ACC112 (cell line): ENCODE results near the gene TTLL7.
A peak's percentile ranks its signal among the peaks of the same experiment; 100 is the strongest.

ENCODE experiments used
- H2AFZ ChIP-seq: fragments of 200-600 bp; sonication (generic); one replicate; pipeline ENCODE4 v1.6.0; 2017; ENCODE audit warnings: antibody characterized with exemption, low read length; ENCODE audit not compliant: unreplicated experiment
- H3K27ac ChIP-seq: fragments of 200-600 bp; sonication (generic); 2 replicates; pipeline ENCODE4 v1.5.1; 2014; ENCODE audit warnings: low read depth, mild to moderate bottlenecking, antibody characterized with exemption, low read length, moderate library complexity
- H3K27me3 ChIP-seq: fragments of 200-600 bp; sonication (generic); 2 replicates; pipeline ENCODE4 v1.6.1; 2014; ENCODE audit warnings: mild to moderate bottlenecking, antibody characterized with exemption, low read length, moderate library complexity, mixed read lengths; ENCODE audit not compliant: insufficient read depth
- H3K36me3 ChIP-seq: fragments of 200-600 bp; sonication (generic); 2 replicates; pipeline ENCODE4 v1.6.1; 2016; ENCODE audit warnings: mild to moderate bottlenecking, antibody characterized with exemption, low read length, moderate library complexity, mixed read lengths; ENCODE audit not compliant: insufficient read depth
- H3K4me1 ChIP-seq: fragments of 200-600 bp; sonication (generic); one replicate; pipeline ENCODE4 v1.6.1; 2016; ENCODE audit warnings: low read length, mixed read lengths; ENCODE audit not compliant: insufficient read depth, unreplicated experiment, control insufficient read depth
- H3K4me3 ChIP-seq: fragments of 200-600 bp; sonication (generic); 2 replicates; pipeline ENCODE4 v1.5.1; 2014; ENCODE audit warnings: mild to moderate bottlenecking, low read depth, low read length
- H3K79me2 ChIP-seq: fragments of 200-600 bp; sonication (generic); one replicate; pipeline ENCODE4 v1.6.0; 2016; ENCODE audit warnings: low read length; ENCODE audit not compliant: control insufficient read depth, unreplicated experiment, insufficient read depth

The TTLL7 gene

GRCh38 chr1:83998498-83999315 lies at the start of gene TTLL7:
Gene TTLL7 (minus strand): TSS chr1:83999132. CDS start chr1:83952211, 46,921 bp downstream.
- Histone ChIP-seq H3K4me1 (peaks cover 24% of the 10 kb centered on the region), H3K27me3 (no peaks in the 10 kb centered on the region), H3K27ac (peak within 1 kb of the TSS; percentile 69; the same call in 1 of the 2 replicates), H3K79me2 (peaks cover 5% of the 10 kb centered on the region), H3K4me3 (peak within 1 kb of the TSS; percentile 94), H2AFZ (peak within 1 kb of the TSS; percentile 95), H3K36me3 (no peaks in the 10 kb centered on the region)

GRCh38 chr1:84042461-84042860 lies 43.5 kb upstream of the TTLL7 start:
- Histone ChIP-seq H3K4me3 (no peak overlapping the region), H3K79me2 (no peaks in the 10 kb centered on the region), H2AFZ (no peak overlapping the region), H3K27ac (no peak overlapping the region), H3K4me1 (no peaks in the 10 kb centered on the region), H3K27me3 (peaks cover 3% of the 10 kb centered on the region; the same call in 1 of the 2 replicates), H3K36me3 (no peaks in the 10 kb centered on the region)

- Histone ChIP-seq H3K36me3 (no peaks in the 10 kb centered on the region), H2AFZ (no peak overlapping the region), H3K79me2 (no peaks in the 10 kb centered on the region), H3K27me3 (peaks cover 3% of the 10 kb centered on the region; the same call in 1 of the 2 replicates), H3K27ac (no peak overlapping the region), H3K4me3 (no peak overlapping the region), H3K4me1 (no peaks in the 10 kb centered on the region)
These were observed 39.1 kb upstream of the TTLL7 start for GRCh38 chr1:84037758-84038611.

- H3K4me1 ChIP-seq = no peaks in the 10 kb centered on the region
- no peaks in the 10 kb centered on the region for H3K27me3 ChIP-seq
- no peaks in the 10 kb centered on the region for H3K79me2 ChIP-seq
- H3K4me3 ChIP-seq = no peak overlapping the region
- no peak overlapping the region for H2AFZ ChIP-seq
- H3K27ac ChIP-seq = no peak overlapping the region
- H3K36me3 ChIP-seq = no peaks in the 10 kb centered on the region
These were observed 32.9 kb upstream of the TTLL7 start for GRCh38 chr1:84031802-84032327.

- H3K36me3 ChIP-seq = no peaks in the 10 kb centered on the region
- no peaks in the 10 kb centered on the region for H3K79me2 ChIP-seq
- no peaks in the 10 kb centered on the region for H3K4me1 ChIP-seq
- no peak overlapping the region for H3K4me3 ChIP-seq
- no peak overlapping the region for H2AFZ ChIP-seq
- H3K27ac ChIP-seq = no peak overlapping the region
- peaks cover 7% of the 10 kb centered on the region; the same call in 1 of the 2 replicates for H3K27me3 ChIP-seq
These were observed 28.4 kb upstream of the TTLL7 start for GRCh38 chr1:84027368-84027767.

GRCh38 chr1:84025966-84026365 lies 27.0 kb upstream of the TTLL7 start:
- H3K27me3 ChIP-seq = peaks cover 7% of the 10 kb centered on the region; the same call in 1 of the 2 replicates
- H3K36me3 ChIP-seq = no peaks in the 10 kb centered on the region
- no peaks in the 10 kb centered on the region for H3K4me1 ChIP-seq
- no peak overlapping the region for H3K4me3 ChIP-seq
- no peak overlapping the region for H3K27ac ChIP-seq
- H2AFZ ChIP-seq = no peak overlapping the region
- no peaks in the 10 kb centered on the region for H3K79me2 ChIP-seq

GRCh38 chr1:84021822-84022221 lies 22.9 kb upstream of the TTLL7 start:
- peaks cover 7% of the 10 kb centered on the region; the same call in 1 of the 2 replicates for H3K27me3 ChIP-seq
- H3K4me1 ChIP-seq = no peaks in the 10 kb centered on the region
- H3K4me3 ChIP-seq = no peak overlapping the region
- H3K27ac ChIP-seq = no peak overlapping the region
- no peak overlapping the region for H2AFZ ChIP-seq
- H3K79me2 ChIP-seq = no peaks in the 10 kb centered on the region
- H3K36me3 ChIP-seq = no peaks in the 10 kb centered on the region

GRCh38 chr1:84020151-84020550 lies 21.2 kb upstream of the TTLL7 start:
- Histone ChIP-seq H3K27me3 (no peaks in the 10 kb centered on the region), H2AFZ (no peak overlapping the region), H3K4me1 (no peaks in the 10 kb centered on the region), H3K27ac (no peak overlapping the region), H3K36me3 (no peaks in the 10 kb centered on the region), H3K4me3 (no peak overlapping the region), H3K79me2 (no peaks in the 10 kb centered on the region)

- no peak overlapping the region for H3K4me3 ChIP-seq
- no peak overlapping the region for H2AFZ ChIP-seq
- H3K36me3 ChIP-seq = no peaks in the 10 kb centered on the region
- no peak overlapping the region for H3K27ac ChIP-seq
- H3K4me1 ChIP-seq = no peaks in the 10 kb centered on the region
- no peaks in the 10 kb centered on the region for H3K79me2 ChIP-seq
- no peaks in the 10 kb centered on the region for H3K27me3 ChIP-seq
These were observed 20.3 kb upstream of the TTLL7 start for GRCh38 chr1:84019217-84019616.

- Histone ChIP-seq H2AFZ (no peak overlapping the region), H3K27ac (no peak overlapping the region), H3K27me3 (no peaks in the 10 kb centered on the region), H3K4me1 (no peaks in the 10 kb centered on the region), H3K4me3 (no peak overlapping the region), H3K36me3 (no peaks in the 10 kb centered on the region), H3K79me2 (no peaks in the 10 kb centered on the region)
These were observed 14.8 kb upstream of the TTLL7 start for GRCh38 chr1:84013708-84014107.
